Measurements from ENCODE around the gene MOV10L1. TPM values are rescaled to one million over a fixed set of nuclear protein-coding genes. Genes with fewer than 3 reads are reported as not detected.

MOV10L1 gene
- total RNA-seq, 1 donor from 2014 or later = 0.10 TPM

- Mint-ChIP-seq H3K9me3 (no peaks in the 10 kb centered on the region), H3K27ac (no peak overlapping the region), H3K27me3 (peaks cover 21% of the 10 kb centered on the region), H3K4me1 (ENCODE audit: unreplicated experiment) (peaks cover 7% of the 10 kb centered on the region), H3K36me3 (no peaks in the 10 kb centered on the region), H3K4me3 (no peak overlapping the region)
- DNase-seq (ENCODE audit: extremely low spot score, unreplicated experiment) = no peak
- TF ChIP-seq CTCF (conservative IDR thresholded peaks at IDR 0.05) = no peak
Observed at GRCh38 chr22:50123119-50123518, 33.3 kb downstream of the MOV10L1 start.

- DNase-seq (ENCODE audit: extremely low spot score, unreplicated experiment) = no peak
- Mint-ChIP-seq H3K4me3 (no peak overlapping the region), H3K27me3 (peaks cover 16% of the 10 kb centered on the region), H3K4me1 (ENCODE audit: unreplicated experiment) (no peaks in the 10 kb centered on the region), H3K9me3 (no peaks in the 10 kb centered on the region), H3K27ac (no peak overlapping the region), H3K36me3 (no peaks in the 10 kb centered on the region)
- TF ChIP-seq CTCF (conservative IDR thresholded peaks at IDR 0.05) = no peak
Observed at GRCh38 chr22:50125029-50125428, 35.2 kb downstream of the MOV10L1 start.

- H3K27me3 Mint-ChIP-seq = peaks cover 10% of the 10 kb centered on the region
Observed at GRCh38 chr22:50129121-50129736, 39.4 kb downstream of the MOV10L1 start.

GRCh38 chr22:50131894-50132293, 42.1 kb downstream of the MOV10L1 start:
- TF ChIP-seq CTCF (conservative IDR thresholded peaks at IDR 0.05) = no peak
- Mint-ChIP-seq H3K36me3 (no peaks in the 10 kb centered on the region), H3K27ac (no peak overlapping the region), H3K4me1 (ENCODE audit: unreplicated experiment) (peaks cover 6% of the 10 kb centered on the region), H3K9me3 (no peaks in the 10 kb centered on the region), H3K4me3 (no peak overlapping the region), H3K27me3 (peaks cover 3% of the 10 kb centered on the region)
- no peak for DNase-seq (ENCODE audit: extremely low spot score, unreplicated experiment)

More at GRCh38 chr22:50129121-50129736, 39.4 kb downstream of the MOV10L1 start:
- TF ChIP-seq CTCF (conservative IDR thresholded peaks at IDR 0.05) = no peak
- Mint-ChIP-seq H3K4me1 (ENCODE audit: unreplicated experiment) (no peaks in the 10 kb centered on the region), H3K36me3 (no peaks in the 10 kb centered on the region), H3K27ac (no peak overlapping the region), H3K9me3 (no peaks in the 10 kb centered on the region), H3K4me3 (no peak overlapping the region)
- no peak for DNase-seq (ENCODE audit: extremely low spot score, unreplicated experiment)

GRCh38 chr22:50134481-50134880, 44.7 kb downstream of the MOV10L1 start:
- Mint-ChIP-seq H3K4me3 (no peak overlapping the region), H3K9me3 (no peaks in the 10 kb centered on the region), H3K36me3 (no peaks in the 10 kb centered on the region), H3K27ac (no peak overlapping the region), H3K4me1 (ENCODE audit: unreplicated experiment) (peaks cover 6% of the 10 kb centered on the region), H3K27me3 (peaks cover 3% of the 10 kb centered on the region)
- TF ChIP-seq CTCF (conservative IDR thresholded peaks at IDR 0.05) = no peak
- no peak for DNase-seq (ENCODE audit: extremely low spot score, unreplicated experiment)
